ENCODE measurements around the gene ARL16.

DNA sequence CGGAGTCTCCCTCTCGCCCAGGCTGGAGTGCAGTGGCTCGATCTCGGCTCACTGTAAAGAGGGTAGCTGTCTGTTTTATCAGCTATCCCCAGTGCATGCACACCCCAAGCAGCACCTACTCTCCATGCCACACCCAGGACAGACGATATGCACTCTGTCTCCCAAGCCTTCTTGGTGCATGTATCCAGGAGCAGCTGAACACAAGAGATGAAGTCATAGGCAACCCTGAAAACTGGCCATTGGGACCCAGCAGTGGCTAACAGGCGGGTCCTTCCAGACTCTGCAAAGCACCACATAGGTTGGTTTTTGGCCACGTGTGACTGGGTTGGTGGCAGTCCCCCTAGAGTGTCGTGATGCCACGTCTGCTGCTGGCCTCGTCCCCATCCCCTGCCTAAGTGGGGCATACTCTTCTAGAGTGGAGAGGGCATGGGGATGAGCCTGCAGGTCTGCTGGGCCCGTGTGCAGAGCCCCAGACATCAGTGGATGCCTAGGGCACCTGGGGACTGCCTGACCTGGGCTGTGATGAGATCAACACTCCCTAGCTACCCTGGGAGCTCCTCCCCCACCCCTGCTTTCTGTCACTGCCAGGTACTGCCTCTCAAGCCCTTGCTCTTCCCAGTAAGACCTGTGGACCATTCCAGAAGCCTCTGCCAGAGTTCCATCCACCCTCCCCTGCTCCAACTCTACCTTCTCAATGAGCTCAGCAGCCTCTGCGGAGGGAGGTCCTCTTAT, 36.6 kb downstream of the ARL16 start:
- TF ChIP-seq, protein P1, sequence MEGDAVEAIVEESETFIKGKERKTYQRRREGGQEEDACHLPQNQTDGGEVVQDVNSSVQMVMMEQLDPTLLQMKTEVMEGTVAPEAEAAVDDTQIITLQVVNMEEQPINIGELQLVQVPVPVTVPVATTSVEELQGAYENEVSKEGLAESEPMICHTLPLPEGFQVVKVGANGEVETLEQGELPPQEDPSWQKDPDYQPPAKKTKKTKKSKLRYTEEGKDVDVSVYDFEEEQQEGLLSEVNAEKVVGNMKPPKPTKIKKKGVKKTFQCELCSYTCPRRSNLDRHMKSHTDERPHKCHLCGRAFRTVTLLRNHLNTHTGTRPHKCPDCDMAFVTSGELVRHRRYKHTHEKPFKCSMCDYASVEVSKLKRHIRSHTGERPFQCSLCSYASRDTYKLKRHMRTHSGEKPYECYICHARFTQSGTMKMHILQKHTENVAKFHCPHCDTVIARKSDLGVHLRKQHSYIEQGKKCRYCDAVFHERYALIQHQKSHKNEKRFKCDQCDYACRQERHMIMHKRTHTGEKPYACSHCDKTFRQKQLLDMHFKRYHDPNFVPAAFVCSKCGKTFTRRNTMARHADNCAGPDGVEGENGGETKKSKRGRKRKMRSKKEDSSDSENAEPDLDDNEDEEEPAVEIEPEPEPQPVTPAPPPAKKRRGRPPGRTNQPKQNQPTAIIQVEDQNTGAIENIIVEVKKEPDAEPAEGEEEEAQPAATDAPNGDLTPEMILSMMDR (IDR thresholded peaks at IDR 0.05; ENCODE audit: extremely low read depth in 1 of 2, insufficient read depth in 1 of 2, low read depth in 1 of 2, low read length in 2 of 2) = no peak
- no peak for TF ChIP-seq POLR2AphosphoS5 (IDR thresholded peaks at IDR 0.05; ENCODE audit: insufficient read depth, low read depth, low read length)
- TF ChIP-seq POLR2A (IDR thresholded peaks at IDR 0.05; ENCODE audit: low read depth, low read length) = no peak
- TF ChIP-seq, protein P2, sequence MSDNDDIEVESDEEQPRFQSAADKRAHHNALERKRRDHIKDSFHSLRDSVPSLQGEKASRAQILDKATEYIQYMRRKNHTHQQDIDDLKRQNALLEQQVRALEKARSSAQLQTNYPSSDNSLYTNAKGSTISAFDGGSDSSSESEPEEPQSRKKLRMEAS (IDR thresholded peaks at IDR 0.05; ENCODE audit: insufficient read depth, insufficient read length) = no peak
- TF ChIP-seq EZH2 (IDR thresholded peaks at IDR 0.05; ENCODE audit: borderline replicate concordance, low read depth, low read length, severe bottlenecking) = no peak
- no peak for TF ChIP-seq JUN (IDR thresholded peaks at IDR 0.05; ENCODE audit: borderline replicate concordance, insufficient read depth, insufficient read length, low read depth)
- TF ChIP-seq GATA2 (IDR thresholded peaks at IDR 0.05; ENCODE audit: insufficient read depth, insufficient read length, low read depth, low read length) = no peak
- no peak for TF ChIP-seq FOS (IDR thresholded peaks at IDR 0.05; ENCODE audit: borderline replicate concordance, insufficient read depth, low read length)
- TF ChIP-seq MYC (IDR thresholded peaks at IDR 0.05; ENCODE audit: low read depth, low read length) = no peak

Measured in endothelial cell of umbilical vein (primary cell).